CD4-positive, alpha-beta T cell treated with Interleukin-21 for 1 hour (primary cell): Measurements from ENCODE around the gene CDKAL1.

Source experiments
- DNase-seq: peaks from one replicate; pipeline ENCODE4 v3.0.0-alpha.2; 2020

Gene CDKAL1

DNA sequence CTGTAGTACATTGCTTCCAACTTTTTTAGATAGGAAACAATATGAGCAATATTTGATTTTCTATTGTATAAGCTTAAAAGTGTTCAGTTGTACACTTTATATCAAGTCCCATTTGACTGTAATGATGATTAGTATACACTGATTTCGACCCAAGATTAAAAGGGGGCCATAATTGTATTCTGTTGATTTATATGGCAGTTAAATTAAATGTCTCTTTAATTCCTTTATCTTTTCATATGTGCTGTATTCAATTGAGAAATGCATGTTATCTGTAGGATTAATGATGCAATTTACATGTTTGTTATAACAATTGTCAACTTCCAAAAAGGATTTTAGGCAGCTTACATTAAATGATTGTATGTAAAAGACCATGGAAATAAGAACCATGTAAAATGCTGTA is 317.5 kb downstream of the CDKAL1 start:
- DNase-seq = no peak

DNA sequence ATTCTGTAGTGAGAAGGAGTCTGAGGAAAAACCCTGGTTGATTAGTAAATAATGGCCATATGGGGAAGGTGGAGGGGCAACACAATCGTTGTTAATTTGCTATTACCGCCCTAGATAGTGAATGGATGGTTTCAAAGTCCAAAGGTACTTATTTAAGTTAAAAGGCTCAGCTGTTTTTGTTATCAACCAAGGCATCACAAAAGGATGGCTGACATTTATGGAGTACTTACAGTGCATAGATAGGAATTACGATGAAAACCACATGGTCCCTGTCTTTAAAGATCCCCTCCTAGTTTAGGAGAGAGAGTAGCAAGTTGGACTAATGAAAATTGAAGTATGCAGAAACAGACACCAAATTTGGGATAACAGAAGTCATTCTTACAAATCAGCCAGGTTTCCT is 319.6 kb downstream of the CDKAL1 start:
- DNase-seq = no peak

DNA sequence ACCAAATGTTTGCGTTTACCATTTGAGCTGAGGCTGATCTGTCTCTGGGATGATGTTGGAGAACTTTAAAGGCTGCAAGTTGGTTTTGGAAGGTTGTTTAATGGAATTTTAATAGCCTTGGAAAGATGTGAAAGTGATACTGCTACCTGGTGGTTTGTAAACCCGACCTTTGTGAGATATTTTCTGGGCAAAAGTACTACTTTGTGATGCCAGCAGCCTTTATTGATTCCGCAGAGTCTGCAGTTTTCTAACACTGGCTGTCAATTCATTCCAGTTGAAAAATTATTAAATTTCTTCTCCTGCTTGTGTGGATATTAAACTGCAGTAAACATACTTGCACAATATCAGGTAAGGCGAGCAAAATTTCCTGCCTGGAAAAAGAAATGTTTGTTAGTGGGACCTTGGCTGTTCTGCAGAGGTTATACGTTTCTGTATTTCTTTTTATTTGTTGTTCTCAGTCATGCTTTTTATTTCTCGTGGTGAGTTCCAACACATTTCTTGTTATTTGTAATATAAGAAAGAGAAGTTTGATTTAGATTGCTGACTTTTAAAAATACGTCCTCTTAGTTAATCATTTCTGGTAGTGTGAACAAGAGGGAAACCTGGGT is 322.5 kb downstream of the CDKAL1 start:
- no peak for DNase-seq

DNA sequence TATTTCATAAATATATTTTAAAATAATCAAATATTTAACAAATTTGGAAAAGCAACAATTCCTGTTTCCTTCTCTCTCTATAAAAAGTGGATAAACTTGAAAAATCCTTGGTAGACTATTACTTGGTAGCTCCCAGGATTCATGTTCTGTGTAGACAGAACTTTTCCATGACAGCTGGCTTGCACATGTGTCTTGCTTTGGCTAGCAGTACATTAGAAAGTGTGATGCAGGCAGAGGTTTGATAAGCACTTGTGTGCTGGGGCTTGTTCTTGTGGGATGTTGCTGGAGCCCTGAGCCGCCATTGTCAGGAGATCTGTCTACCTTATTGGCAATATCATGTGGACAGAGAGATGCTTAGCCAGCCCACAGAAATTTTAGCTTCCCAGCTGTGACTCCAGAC is 327.2 kb downstream of the CDKAL1 start:
- no peak for DNase-seq

DNA sequence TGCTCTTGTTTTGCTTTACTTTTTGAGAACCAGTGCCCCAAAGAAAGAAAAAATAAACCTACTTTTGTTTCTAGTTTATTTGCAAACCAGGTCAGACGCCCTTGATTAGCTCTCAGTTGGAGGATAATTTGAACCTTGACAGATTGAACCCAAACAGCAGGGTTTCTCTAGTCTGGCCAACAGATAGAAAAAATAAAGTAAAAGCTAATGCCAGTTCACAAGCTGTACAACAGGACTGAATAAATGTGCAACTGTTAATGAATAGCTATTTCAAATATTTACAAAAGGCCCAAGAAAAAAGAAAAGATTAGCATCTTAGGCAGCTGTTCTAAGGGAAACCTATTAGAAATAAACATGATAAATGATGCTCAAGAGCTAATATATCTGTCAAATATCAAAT is 331.8 kb downstream of the CDKAL1 start:
- DNase-seq = no peak

DNA sequence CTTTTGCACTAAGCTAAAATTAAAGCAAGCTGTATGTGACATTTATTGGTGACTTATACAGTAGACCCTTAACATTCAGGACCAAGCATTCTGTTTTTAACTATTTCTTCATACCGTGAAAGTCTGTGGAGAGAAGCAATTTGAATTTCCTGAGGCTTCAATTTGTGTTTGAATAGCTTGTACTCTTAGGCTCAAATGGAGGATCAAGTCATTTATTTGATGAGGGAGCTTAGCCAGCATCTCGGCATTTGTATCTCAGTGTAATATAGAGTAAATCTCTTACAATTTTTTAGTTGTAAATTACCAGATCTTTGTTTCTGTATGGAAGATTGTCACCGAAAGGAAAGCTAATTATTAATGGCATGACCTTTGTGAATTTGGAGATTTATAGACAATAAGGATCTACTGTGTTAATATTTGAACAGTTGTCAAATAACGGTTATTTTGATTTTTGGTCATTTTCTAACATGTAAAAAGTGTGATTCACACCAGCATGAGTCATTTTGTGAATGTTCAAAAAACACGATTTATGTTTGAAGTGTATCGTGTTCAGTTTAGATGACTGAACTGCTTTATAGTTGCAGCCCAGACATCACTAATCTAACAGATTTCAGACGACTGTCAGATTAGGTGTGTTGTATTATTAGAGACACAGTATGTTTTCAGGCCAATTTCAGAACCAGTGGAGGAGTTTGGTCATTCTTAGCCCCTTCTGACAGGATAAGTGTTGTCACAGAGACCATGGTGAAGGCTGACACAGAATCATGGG is 332.9 kb downstream of the CDKAL1 start:
- DNase-seq = no peak

DNA sequence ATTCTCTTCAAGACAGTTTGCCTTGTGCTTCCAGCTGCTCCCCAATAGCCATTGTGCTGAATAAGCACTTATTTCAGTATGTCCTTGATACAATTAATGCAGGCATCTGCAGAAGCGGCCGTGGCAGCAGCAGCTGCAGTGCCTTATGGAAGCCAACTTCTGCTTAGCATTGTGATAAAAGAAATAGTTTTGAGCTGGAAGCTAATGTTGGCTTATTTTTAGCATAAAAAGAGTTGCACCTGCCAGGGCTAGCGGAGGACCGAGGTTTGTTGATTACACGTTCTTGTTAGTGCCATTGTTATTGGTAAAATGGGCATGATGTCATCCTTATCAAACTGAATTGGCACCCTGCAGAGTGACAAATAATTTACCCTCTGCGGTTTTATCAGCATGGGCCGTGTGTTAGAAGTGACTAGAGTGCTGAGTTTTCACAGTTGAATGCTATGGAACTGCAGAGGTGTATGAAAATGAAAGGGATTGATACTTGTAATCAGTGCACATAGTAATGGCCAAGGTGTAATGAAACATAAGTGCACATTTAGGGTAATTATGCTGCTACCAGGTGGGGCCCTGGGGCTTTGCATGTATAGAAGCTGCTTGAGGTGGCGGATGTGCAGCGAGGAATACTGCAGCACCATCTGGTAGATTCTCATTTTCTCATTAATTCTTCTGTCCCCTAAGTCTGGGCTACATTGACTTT is 334.3 kb downstream of the CDKAL1 start:
- no peak for DNase-seq

DNA sequence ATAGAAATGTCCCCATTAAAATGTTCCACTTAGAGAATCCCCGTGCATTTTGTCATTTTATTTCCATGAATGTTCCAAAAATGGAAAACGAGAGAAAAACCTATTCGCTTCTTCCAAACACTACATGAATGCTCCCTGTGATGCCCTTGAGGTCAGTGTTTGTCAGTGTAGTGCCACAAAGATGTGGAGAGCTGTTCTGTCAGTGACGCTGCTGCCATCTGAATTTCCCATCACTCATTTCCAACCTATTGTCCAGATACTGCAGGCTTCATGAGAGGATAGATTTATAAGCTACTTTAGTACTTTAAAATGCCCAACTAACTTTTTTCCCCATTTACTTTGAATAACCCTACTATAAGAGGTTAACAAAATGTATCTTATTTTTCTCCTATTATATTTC is 335.8 kb downstream of the CDKAL1 start:
- DNase-seq = no peak

DNA sequence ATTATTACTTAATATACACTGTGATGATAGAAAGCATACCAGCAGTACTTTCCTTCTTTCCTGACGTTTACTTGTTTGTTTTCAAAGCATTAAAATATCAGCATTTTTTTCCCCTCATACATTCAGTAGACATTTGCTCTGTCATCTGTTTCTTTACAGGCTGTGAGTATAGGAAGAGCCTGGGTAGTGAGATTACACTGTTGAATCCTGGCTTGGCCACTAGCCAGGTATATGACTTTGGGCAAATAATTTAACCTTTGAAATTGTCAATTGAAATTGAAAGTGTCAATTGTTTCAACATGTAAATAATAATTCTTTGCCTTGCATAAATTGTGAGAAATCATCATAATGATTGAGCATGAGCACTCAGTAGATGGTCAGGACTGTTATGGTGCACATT is 336.2 kb downstream of the CDKAL1 start:
- no peak for DNase-seq

DNA sequence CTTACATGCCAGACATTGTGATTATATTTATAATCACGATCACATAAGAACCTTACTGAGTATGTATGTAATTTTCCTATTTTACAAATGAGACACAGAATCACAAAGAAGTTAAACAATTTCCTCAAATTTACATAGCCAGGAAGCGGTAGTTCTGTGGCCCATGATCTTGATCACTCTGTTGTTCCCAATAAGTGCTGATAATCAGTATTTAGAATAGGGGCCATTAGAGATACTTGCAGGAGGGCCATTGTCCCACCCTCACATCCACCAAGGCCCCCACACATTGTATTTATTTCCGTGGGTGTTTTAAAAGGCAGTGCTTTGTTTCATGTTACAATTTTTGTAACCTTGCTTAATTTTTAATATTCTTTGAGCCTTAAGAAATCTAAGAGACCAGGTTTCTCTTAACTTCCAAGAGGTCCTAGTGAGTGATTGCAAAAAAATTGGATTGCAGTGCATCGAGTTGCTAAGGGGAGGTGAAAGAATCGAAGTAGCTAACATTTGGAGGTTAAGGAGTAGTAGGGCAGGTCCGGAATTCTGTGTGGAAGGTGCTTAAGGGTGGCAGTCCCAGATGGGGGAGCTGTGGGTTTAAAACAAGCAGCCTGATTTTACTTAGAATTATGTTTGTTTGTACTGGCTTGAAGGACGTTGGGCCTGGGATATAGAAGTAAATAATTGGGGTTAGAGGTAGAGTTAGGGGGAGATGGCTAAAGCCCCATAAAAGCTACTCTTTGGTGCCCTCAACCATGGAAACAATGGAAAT is 339.4 kb downstream of the CDKAL1 start:
- no peak for DNase-seq

DNA sequence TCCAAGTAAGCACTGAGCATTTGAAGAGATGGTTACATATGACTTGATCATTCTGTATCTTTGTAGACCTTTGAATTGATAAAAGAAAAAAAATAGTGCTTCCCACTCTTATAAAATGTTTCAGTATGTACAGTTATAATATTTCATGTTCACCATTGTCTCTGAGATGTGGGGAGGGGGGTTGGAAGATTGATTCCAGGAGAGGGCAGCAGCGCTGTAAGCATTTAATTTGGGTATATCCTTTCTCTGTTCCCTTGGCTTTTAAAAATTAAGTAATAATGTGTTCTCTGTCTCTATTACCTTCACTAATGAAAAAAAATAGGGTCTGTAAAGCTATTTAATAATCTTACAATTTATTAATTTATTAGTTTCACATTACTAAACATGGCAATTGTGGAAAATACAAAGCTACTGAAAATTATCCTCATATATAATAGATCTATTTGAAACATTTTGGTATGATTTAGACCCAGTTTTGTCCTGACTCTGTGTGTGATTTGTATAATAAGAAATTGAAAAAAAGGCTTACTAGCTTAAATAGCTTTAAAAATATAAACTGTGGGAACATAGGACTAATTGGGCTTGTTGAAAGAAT is 341.2 kb downstream of the CDKAL1 start:
- no peak for DNase-seq

DNA sequence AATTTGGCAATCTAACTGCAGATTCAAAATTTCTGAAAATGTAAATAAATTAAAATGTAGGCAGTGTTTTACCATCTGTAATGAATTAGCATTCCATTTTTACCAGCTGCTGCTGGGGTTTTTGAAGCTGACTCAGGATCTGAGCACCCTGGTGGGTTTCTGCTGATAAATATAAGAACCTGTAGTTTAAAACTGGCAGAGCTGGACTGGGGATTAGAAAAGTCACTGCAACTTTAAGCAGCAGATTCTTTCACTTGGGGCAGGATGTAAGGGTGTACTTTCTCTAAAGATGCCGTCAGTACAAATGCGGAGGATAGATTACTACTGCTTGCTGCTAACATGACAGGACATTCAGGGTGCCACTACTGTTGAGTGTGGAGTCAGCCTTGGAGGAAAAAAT is 341.8 kb downstream of the CDKAL1 start:
- no peak for DNase-seq

DNA sequence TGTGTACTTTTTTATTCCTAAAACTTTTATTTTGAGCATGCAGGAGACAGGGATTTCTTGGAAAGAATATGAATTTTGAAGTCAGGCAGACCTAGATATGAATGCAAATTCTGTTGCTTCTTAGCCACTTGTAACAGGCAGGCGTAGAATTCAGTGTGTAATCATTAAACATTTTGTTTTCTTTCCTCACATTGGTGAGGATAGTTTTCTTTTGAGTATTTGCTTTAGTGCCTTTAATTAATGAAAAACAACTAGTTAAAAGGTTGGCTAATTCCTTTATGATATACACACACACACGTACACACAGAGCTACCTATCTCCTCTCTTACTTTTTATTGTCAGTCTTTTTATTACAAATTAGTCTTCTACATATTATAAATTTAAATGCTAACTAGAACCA is 342.3 kb downstream of the CDKAL1 start:
- no peak for DNase-seq

DNA sequence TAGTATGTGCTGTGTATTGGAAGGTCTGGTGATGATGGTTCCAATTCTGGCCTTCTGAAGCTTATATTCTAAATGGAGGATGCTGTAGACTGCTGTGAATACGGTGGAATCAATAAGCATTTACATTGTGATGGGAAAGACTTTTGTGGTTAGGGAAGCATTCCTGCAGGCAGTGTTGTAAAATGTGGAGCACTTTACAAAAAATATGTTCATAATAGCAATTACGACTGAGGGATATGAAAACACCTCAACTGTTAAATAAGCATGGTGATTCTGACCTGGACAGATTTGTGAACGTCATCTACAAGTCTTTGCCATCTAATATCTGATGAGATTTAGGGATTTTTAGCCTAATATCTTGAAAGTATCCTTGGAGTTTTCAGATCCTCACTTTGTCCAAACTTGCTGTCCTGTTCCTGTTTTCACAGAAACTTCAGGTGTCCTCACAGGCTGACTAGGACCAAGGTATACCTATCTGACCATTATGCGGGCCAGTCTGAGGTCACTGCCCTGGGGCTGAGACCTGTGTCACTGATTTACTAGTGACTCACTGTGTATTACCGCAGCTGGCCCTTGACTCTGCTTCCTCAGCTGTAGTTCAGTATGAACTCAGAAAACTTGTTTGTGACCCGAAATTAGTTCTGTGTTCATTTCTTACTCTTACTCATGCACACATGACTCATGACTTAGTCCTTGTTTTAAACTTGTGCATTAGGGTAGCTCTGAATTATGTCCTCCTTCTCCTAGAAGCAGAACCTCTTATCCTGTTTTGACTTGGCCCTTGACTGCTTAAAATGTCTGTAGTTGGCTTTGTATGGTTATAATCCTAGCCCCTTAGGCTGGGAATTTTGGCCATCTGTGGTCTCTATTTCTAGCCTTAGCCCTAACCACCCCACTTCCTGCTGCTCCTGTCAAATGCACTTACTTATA is 343.0 kb downstream of the CDKAL1 start:
- no peak for DNase-seq

DNA sequence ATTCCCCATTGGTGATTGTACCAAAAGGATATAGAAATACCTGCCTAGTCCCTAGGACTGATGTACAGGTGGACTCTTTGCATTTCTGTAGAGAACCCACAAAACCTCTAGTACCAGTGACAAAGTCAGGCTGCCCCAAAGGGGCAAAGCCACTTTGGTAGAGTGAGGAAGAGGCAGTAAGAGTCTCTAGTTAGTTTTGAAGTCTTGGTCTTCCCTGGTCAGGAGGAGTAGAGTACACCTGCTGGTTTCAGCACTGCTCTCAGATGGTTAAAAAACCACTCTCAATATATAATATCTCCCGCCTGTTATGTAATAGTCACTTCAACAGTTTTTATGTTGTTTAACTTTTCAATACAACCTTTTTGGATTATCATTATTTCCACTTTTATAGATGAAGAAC is 344.9 kb downstream of the CDKAL1 start:
- no peak for DNase-seq

DNA sequence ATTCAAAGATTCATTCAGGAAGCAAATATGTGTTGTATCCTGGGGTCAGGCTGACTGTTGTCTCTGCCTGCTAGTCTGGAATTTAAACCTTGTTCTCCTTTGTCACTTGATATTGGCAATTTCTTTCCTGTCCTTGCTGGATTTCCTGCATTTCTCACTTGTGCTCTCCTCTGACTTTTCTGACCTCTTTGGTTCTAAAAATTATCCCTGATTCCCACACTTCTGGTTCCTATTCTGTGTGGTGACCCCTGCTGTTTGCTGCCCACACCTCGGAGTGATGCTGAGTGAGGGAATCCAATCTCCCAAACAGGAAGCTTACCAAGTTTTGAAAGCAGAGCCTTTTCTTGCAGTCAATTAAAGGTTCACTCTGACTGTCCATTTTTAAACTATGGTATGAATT is 345.3 kb downstream of the CDKAL1 start:
- no peak for DNase-seq

DNA sequence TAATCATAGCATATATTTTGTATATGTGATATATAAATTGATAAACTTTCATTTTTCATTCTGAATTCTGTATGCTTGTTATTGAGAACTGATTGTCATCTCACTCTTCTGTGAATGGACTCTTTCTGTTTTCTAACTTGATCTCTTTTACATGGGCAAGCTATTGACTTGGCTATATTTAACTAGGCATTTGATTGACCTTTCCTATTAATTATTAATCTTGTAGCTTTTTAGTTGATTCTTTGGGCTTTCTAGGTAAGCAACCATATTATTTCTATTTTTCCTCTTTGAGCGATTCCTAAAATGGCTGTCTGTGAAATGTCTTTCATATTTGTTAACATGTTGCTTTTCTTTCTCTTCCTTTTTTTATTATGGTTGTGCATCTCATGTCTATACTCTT is 347.1 kb downstream of the CDKAL1 start:
- DNase-seq = no peak

DNA sequence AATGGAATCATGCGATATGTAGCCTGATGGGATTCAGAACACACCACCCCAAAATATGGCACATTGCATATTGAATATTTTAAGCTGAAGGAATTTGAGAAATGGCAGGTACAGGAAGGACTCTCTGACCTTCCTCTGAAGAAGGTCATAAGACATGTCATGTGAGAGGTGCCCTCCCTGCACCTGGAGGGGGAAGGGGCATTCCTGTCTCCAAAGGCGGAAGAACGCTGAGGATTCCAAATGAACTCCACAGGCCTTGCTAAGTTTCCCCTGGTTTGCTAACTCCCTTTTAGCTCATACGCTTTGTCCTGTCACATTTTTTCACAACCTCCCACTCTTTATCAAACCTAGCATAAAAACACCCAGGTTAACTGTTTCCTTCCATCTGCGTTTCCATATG is 347.8 kb downstream of the CDKAL1 start:
- no peak for DNase-seq

DNA sequence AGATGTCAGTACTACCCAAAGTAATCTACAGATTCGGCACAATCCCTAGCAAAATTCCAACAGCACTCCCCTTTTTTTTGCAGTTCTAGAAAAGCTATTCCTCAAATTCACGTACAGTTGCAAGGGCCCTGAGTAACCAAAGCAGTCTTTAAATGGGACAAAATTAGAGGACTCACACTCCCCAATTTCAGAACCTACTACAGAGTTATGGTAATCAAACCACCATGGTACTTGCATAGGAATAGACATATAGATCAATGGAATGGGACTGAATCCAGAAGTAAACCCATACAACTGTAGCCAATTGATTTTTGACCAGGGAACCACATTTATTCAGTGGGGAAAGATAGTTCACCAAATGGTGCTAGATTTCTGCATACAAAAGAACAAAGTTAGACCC is 350.8 kb downstream of the CDKAL1 start:
- DNase-seq = no peak

DNA sequence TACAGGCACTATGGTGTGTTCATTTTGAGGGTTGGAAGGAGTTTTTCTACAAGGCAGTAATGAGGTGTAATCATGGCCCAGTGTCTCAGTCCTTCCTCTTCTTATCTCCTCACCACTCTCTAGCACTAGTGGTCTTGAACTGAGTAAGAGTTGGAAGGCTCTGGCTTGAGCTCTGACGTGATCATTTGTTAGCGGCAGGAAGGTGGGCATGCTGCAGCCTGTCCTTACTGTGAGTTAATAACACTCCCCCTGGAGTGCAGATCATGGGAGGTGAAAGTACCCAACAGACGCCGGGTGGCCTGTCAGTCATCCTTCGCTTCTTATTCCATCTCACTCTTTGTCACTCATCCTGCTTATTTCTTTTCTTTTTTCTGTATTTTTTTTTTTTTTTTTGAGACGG is 356.9 kb downstream of the CDKAL1 start:
- no peak for DNase-seq

DNA sequence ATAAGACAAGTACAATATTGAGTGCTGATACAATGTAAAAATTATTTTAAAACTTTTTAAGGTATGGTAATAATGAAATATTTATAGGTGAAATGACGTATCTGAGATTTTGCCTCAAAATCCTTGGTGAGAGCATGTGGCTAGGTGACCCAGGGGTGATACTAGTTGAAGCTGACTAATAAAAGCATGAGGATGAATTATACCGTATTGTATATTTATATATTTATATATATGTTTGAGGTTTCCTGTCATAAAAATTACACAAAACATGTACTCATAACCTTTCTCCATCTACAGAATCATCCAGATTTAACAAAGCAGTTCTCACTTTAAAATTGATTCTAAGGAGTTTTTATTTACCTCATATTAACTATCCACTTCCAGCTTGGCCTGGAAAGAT is 358.1 kb downstream of the CDKAL1 start:
- no peak for DNase-seq

DNA sequence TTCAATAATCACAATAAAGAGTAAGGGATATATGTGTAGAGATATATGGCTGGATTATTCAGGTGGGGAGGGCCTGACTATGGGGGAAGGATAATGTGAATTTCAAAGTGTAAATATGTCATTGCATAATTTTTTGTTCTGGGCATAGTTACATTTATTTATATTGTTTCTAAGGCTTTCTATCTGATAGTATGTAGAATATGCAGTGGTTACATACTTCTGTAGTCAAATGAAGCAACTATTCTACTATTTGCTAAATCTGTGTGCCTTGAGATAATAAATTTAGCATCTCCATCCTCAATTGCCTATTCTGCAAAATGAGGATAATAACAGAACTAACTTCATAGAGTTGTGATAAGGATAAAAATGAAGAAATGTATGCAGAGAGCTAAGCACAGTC is 359.2 kb downstream of the CDKAL1 start:
- no peak for DNase-seq
